SJSA1 (cell line): ENCODE measurements around the gene FAM47E. TPM values are rescaled to one million over a fixed set of nuclear protein-coding genes. Genes with fewer than 3 reads are reported as not detected.

Experiments used
- DNase-seq, 2 experiments: peaks; one replicate each; pipeline ENCODE4 v3.0.0-alpha.2; 2015 to 2020; ENCODE audit warnings: low spot score in 2 of 2, low read depth in 1 of 2
- H3K27ac ChIP-seq: fragments of 250-450 bp; sonication (Bioruptor Pico); 2 replicates; pipeline ENCODE4 v1.5.1; 2020; ENCODE audit warnings: mild to moderate bottlenecking, moderate library complexity
- H3K27me3 ChIP-seq: fragments of 250-450 bp; sonication (Bioruptor Pico); replicated peaks from 2 replicates; pipeline ENCODE4 v1.5.1; 2020; ENCODE audit warnings: mild to moderate bottlenecking, moderate library complexity
- H3K36me3 ChIP-seq: fragments of 250-450 bp; sonication (Bioruptor Pico); 2 replicates; pipeline ENCODE4 v1.5.1; 2020; ENCODE audit warnings: mild to moderate bottlenecking
- H3K4me1 ChIP-seq: fragments of 250-450 bp; sonication (Bioruptor Pico); replicated peaks from 2 replicates; pipeline ENCODE4 v1.6.1; 2021; ENCODE audit warnings: mild to moderate bottlenecking
- H3K4me3 ChIP-seq: fragments of 250-450 bp; sonication (Bioruptor Pico); 2 replicates; pipeline ENCODE4 v1.5.1; 2020; ENCODE audit warnings: mild to moderate bottlenecking
- H3K9me3 ChIP-seq: fragments of 250-450 bp; sonication (Bioruptor Pico); replicated peaks from 2 replicates; pipeline ENCODE4 v1.5.1; 2020; ENCODE audit warnings: mild to moderate bottlenecking
- total RNA-seq: library from RNA; depleted of rRNA; stranded (reverse); fragments of >200 nt; shearing (Covaris generic); gene quantifications from 2 replicates; pipeline ENCODE4 v1.2.3, GENCODE V29; 2014; rRNA removed

The FAM47E gene
- total RNA-seq, 1 experiment from 2014 or later: not detected

DNA sequence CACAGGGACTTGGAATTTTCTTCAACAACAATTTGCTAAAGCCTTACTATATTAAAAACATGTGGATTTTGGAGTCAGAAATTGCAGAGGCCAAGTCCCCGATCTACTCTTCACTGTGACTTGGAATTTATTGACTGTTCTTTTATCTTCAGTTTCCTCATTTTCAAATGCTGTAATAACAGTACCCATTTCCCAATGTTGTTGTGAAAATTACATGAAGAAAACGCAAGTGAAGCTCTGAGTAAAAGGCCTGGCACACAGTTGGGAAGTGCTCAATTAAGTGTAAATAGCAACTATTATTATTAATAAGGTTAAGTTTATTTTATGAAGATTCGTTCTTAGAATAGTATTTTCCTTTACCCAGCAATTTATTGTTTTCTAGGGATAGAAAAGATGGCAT lies 70.7 kb downstream of the FAM47E start:
- H3K27ac ChIP-seq: no peak overlapping the region
- peaks cover 13% of the 10 kb centered on the region for H3K9me3 ChIP-seq
- no peaks in the 10 kb centered on the region for H3K27me3 ChIP-seq
- no peaks in the 10 kb centered on the region for H3K4me1 ChIP-seq
- no peaks in the 10 kb centered on the region for H3K36me3 ChIP-seq
- no peak overlapping the region for H3K4me3 ChIP-seq
- no peak for DNase-seq

DNA sequence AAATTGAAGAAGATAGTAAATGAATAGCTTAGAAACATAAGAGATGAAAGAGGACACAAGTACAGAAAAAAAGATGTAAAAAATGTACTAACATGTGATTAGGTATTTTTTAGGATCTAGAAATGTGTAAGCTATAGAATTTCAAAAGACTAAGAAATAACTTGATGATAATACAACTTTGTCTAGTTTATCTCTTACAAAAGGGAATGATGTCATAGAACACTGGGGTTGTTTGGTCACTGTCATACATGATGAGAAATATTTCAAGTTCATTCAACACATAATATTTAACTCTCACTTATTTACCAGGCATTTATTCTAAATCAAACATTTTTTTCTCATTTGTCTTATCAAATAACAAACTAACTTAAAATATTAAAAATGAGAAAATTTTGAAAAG lies 73.6 kb downstream of the FAM47E start:
- no peak for DNase-seq
- Histone ChIP-seq H3K27me3 (no peaks in the 10 kb centered on the region), H3K9me3 (peaks cover 7% of the 10 kb centered on the region)

DNA sequence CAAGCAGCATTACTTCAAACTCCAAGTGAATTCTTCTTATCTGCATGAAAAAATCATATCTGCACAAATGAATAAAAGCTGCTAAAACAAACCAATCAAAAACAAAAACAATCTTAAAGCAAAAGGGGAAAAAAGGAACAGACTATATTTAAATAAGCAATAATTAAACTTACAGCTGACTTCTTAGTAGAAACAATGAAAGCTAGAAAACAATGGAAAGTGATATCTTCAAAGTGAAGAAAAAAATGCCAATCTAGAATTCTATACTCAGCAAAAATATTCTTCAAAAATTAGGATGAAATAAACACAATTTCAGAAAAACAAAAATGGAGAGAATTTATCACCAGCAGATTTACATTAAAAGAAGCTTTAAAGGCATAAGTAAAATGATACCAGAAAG lies 75.0 kb downstream of the FAM47E start:
- Histone ChIP-seq H3K36me3 (no peaks in the 10 kb centered on the region), H3K9me3 (peaks cover 6% of the 10 kb centered on the region), H3K27ac (no peak overlapping the region), H3K4me1 (no peaks in the 10 kb centered on the region), H3K27me3 (no peaks in the 10 kb centered on the region), H3K4me3 (no peak overlapping the region)
- DNase-seq: no peak

More for the DNA sequence above, 73.6 kb downstream of the FAM47E start:
- no peak overlapping the region for H3K27ac ChIP-seq
- no peaks in the 10 kb centered on the region for H3K36me3 ChIP-seq
- H3K4me3 ChIP-seq: no peak overlapping the region
- H3K4me1 ChIP-seq: no peaks in the 10 kb centered on the region

Other genes with a start within 250 kb of the FAM47E start
- not detected in 2 replicates for gene CXCL9, start 244.2 kb upstream of the FAM47E start, total RNA-seq
- gene CXCL10, start 228.2 kb upstream of the FAM47E start, total RNA-seq: 0.29 TPM in 1 of 2 replicates, not detected in the other
- not detected in 2 replicates for gene CXCL11, start 215.7 kb upstream of the FAM47E start, total RNA-seq
- 1.00 and 7.7 TPM in 2 replicates for gene ART3, start 177.0 kb upstream of the FAM47E start, total RNA-seq
- gene NUP54, start 103.3 kb upstream of the FAM47E start, total RNA-seq: 37.5 and 77.7 TPM in 2 replicates
- gene SCARB2, start 37.9 kb upstream of the FAM47E start, total RNA-seq: 125 and 145 TPM in 2 replicates
- gene STBD1, start 55.0 kb downstream of the FAM47E start, total RNA-seq: 10.3 and 10.6 TPM in 2 replicates
- 0.53 TPM in 1 of 2 replicates, not detected in the other for gene CCDC158, start 169.4 kb downstream of the FAM47E start, total RNA-seq
- gene SHROOM3, start 183.5 kb downstream of the FAM47E start, total RNA-seq: 18.7 and 22.5 TPM in 2 replicates